H9 (cell line): Measurements from ENCODE around the gene MLC1. TPM values are rescaled to one million over a fixed set of nuclear protein-coding genes. Genes with fewer than 3 reads are reported as not detected.

Source experiments
- DNase-seq: peaks from one replicate; pipeline ENCODE4 v3.0.0-alpha.2; 2017
- H2AFZ ChIP-seq: one replicate; pipeline ENCODE4 v1.6.1; 2013; ENCODE audit warnings: mild to moderate bottlenecking, low read length, control low read depth, moderate library complexity
- H2AK5ac ChIP-seq: 2 replicates; pipeline ENCODE4 v1.6.1; 2013; ENCODE audit warnings: low read length, control low read depth, mixed read lengths; ENCODE audit not compliant: insufficient read length
- H2BK120ac ChIP-seq: one replicate; pipeline ENCODE4 v1.6.1; 2013; ENCODE audit warnings: low read depth, mild to moderate bottlenecking, low read length, control low read depth, inconsistent platforms; ENCODE audit not compliant: poor library complexity, severe bottlenecking
- H2BK12ac ChIP-seq: 2 replicates; pipeline ENCODE4 v1.6.1; 2013; ENCODE audit warnings: low read length, control low read depth, mixed read lengths, low read depth; ENCODE audit not compliant: insufficient read length
- H2BK15ac ChIP-seq: 2 replicates; pipeline ENCODE4 v1.6.1; 2013; ENCODE audit warnings: low read depth, low read length, control low read depth
- H2BK20ac ChIP-seq: one replicate; pipeline ENCODE4 v1.6.1; 2013; ENCODE audit warnings: low read depth, mild to moderate bottlenecking, low read length, control low read depth, inconsistent platforms; ENCODE audit not compliant: poor library complexity, severe bottlenecking
- H2BK5ac ChIP-seq: 2 replicates; pipeline ENCODE4 v1.6.1; 2013; ENCODE audit warnings: low read length, control low read depth, mixed read lengths; ENCODE audit not compliant: insufficient read length
- H3K14ac ChIP-seq: 2 replicates; pipeline ENCODE4 v1.6.1; 2013; ENCODE audit warnings: low read length, control low read depth; ENCODE audit not compliant: insufficient read depth
- H3K18ac ChIP-seq: 2 replicates; pipeline ENCODE4 v1.6.1; 2013; ENCODE audit warnings: low read depth, mild to moderate bottlenecking, mixed read lengths, low read length, control low read depth; ENCODE audit not compliant: insufficient read length
- H3K23ac ChIP-seq: 2 replicates; pipeline ENCODE4 v1.6.1; 2013; ENCODE audit warnings: low read length, control low read depth, mixed read lengths, low read depth; ENCODE audit not compliant: insufficient read length
- H3K23me2 ChIP-seq: 2 replicates; pipeline ENCODE4 v1.6.1; 2013; ENCODE audit warnings: low read depth, mild to moderate bottlenecking, mixed read lengths, low read length, control low read depth; ENCODE audit not compliant: insufficient read length, poor library complexity, severe bottlenecking
- H3K27ac ChIP-seq: 2 replicates; pipeline ENCODE4 v1.5.1; 2013; ENCODE audit warnings: low read length, control low read depth, mixed read lengths, low read depth; ENCODE audit not compliant: insufficient read length
- H3K27me3 ChIP-seq: 2 replicates; pipeline ENCODE4 v1.6.1; 2013; ENCODE audit warnings: low read length, control low read depth, inconsistent platforms; ENCODE audit not compliant: insufficient read depth
- H3K4ac ChIP-seq: 2 replicates; pipeline ENCODE4 v1.6.1; 2013; ENCODE audit warnings: low read depth, mild to moderate bottlenecking, control low read depth, inconsistent platforms, low read length, moderate library complexity
- H3K4me1 ChIP-seq: 2 replicates; pipeline ENCODE4 v1.6.1; 2013; ENCODE audit warnings: low read length, control low read depth, inconsistent platforms; ENCODE audit not compliant: insufficient read depth
- H3K4me2 ChIP-seq: 2 replicates; pipeline ENCODE4 v1.6.1; 2013; ENCODE audit warnings: low read length, control low read depth, mixed read lengths; ENCODE audit not compliant: insufficient read length, insufficient read depth
- H3K56ac ChIP-seq: 2 replicates; pipeline ENCODE4 v1.6.1; 2013; ENCODE audit warnings: low read depth, mild to moderate bottlenecking, mixed read lengths, low read length, control low read depth; ENCODE audit not compliant: insufficient read length
- H3K79me1 ChIP-seq: 2 replicates; pipeline ENCODE4 v1.6.1; 2013; ENCODE audit warnings: low read depth, mild to moderate bottlenecking, moderate library complexity, low read length, control low read depth, inconsistent platforms; ENCODE audit not compliant: insufficient read depth, poor library complexity, severe bottlenecking
- H3K79me2 ChIP-seq: 2 replicates; pipeline ENCODE4 v1.6.1; 2013; ENCODE audit warnings: low read length, control low read depth, inconsistent platforms; ENCODE audit not compliant: insufficient read depth
- H3K9ac ChIP-seq: 2 replicates; pipeline ENCODE4 v1.6.1; 2013; ENCODE audit warnings: low read length, control low read depth, mixed read lengths; ENCODE audit not compliant: insufficient read length; ENCODE audit errors: extremely low read depth
- H3K9me3 ChIP-seq: one replicate; pipeline ENCODE4 v1.6.1; 2013; ENCODE audit warnings: low read depth, low read length, inconsistent platforms; ENCODE audit not compliant: control insufficient read depth
- H3T11ph ChIP-seq: one replicate; pipeline ENCODE4 v1.6.1; 2013; ENCODE audit warnings: mild to moderate bottlenecking, low read length, control low read depth, inconsistent platforms
- H4K20me1 ChIP-seq: one replicate; pipeline ENCODE4 v1.6.1; 2013; ENCODE audit not compliant: control insufficient read depth, insufficient read length, insufficient read depth
- H4K5ac ChIP-seq: 2 replicates; pipeline ENCODE4 v1.6.1; 2013; ENCODE audit warnings: low read depth, mild to moderate bottlenecking, mixed read lengths, low read length, control low read depth; ENCODE audit not compliant: insufficient read length
- H4K8ac ChIP-seq: replicated peaks from 2 replicates; pipeline ENCODE4 v1.6.1; 2013; ENCODE audit warnings: low read length, control low read depth, mixed read lengths, low read depth; ENCODE audit not compliant: insufficient read length
- H4K91ac ChIP-seq: 2 replicates; pipeline ENCODE4 v1.6.1; 2013; ENCODE audit warnings: low read depth, mild to moderate bottlenecking, moderate library complexity, mixed read lengths, low read length, control low read depth; ENCODE audit not compliant: insufficient read length
- H3K27ac Mint-ChIP-seq, 3 experiments: 2 replicates in 2 of 3; 3 replicates in 1 of 3; pipeline ENCODE4 v1.8.0; 2020 to 2021; ENCODE audit warnings: mixed read lengths in 3 of 3, mild to moderate bottlenecking in 1 of 3, moderate library complexity in 1 of 3
- H3K27me3 Mint-ChIP-seq: 2 replicates; pipeline ENCODE4 v1.8.0; 2021; ENCODE audit warnings: low read depth, mild to moderate bottlenecking, moderate library complexity, mixed read lengths
- H3K36me3 Mint-ChIP-seq, 3 experiments: 2 replicates in 2 of 3; 3 replicates in 1 of 3; pipeline ENCODE4 v1.8.0; 2020 to 2021; ENCODE audit warnings: low read depth in 3 of 3, mixed read lengths in 3 of 3; ENCODE audit not compliant: insufficient read depth in 1 of 3
- H3K4me1 Mint-ChIP-seq, 2 experiments: 2 replicates each; pipeline ENCODE4 v1.8.0; 2020; ENCODE audit warnings: mixed read lengths in 2 of 2
- H3K4me3 Mint-ChIP-seq, 2 experiments: 2 replicates in 1 of 2; 3 replicates in 1 of 2; pipeline ENCODE4 v1.8.0; 2020 to 2021; ENCODE audit warnings: mild to moderate bottlenecking in 2 of 2, mixed read lengths in 2 of 2, moderate library complexity in 1 of 2
- H3K9me3 Mint-ChIP-seq, 2 experiments: 2 replicates in 1 of 2; 3 replicates in 1 of 2; pipeline ENCODE4 v1.8.0; 2020; ENCODE audit warnings: mild to moderate bottlenecking in 2 of 2, mixed read lengths in 2 of 2, moderate library complexity in 1 of 2
- CTCF ChIP-seq: fragments of 200-600 bp; sonication (generic); conservative IDR thresholded peaks from 3 replicates; pipeline ENCODE4 v1.8.0; 2021; ENCODE audit warnings: antibody characterized with exemption, mild to moderate bottlenecking
- WGBS: extraction: QIAGEN DNeasy Blood & Tissue Kit; methylation state at CpG from one replicate; pipeline ENCODE4 v1.1.7; 2013; ENCODE audit warnings: missing lambda C conversion rate, low lambda C conversion rate, mixed read lengths; ENCODE audit not compliant: insufficient read length; ENCODE audit errors: extremely low coverage; 5-methylcytosine and 5-hydroxymethylcytosine counted together
- total RNA-seq: library from RNA; stranded (reverse); gene quantifications from 2 replicates; pipeline ENCODE4 v1.2.1, GENCODE V29; 2021

MLC1 gene
- total RNA-seq, 1 experiment from 2014 or later, result not detected

GRCh38 chr22:50058906-50059880 lies 26.0 kb downstream of the MLC1 start:
- Histone ChIP-seq H3K79me2 (no peaks in the 10 kb centered on the region), H2AK5ac (no peak overlapping the region), H3K4me2 (peak overlapping the region; percentile 83), H3K4me1 (no peaks in the 10 kb centered on the region; the same call in 1 of the 2 replicates), H4K91ac (no peak overlapping the region), H3K9me3 (no peaks in the 10 kb centered on the region), H3K14ac (no peak overlapping the region), H4K20me1 (no peaks in the 10 kb centered on the region), H3K23ac (no peak overlapping the region), H3K27me3 (no peaks in the 10 kb centered on the region; the same call in 1 of the 2 replicates), H3T11ph (no peak overlapping the region), H3K23me2 (peaks cover 10% of the 10 kb centered on the region), H3K9ac (no peak overlapping the region), H2AFZ (no peak overlapping the region), H3K4ac (no peak overlapping the region), H2BK5ac (no peak overlapping the region), H4K5ac (no peak overlapping the region), H3K18ac (no peak overlapping the region), H2BK120ac (no peak overlapping the region), H3K27ac (no peak overlapping the region), H3K56ac (no peak overlapping the region), H2BK20ac (no peak overlapping the region), H4K8ac (no peak overlapping the region), H3K79me1 (no peaks in the 10 kb centered on the region), H2BK15ac (no peak overlapping the region), H2BK12ac (no peak overlapping the region)
- Mint-ChIP-seq H3K4me3 (peak overlapping the region; percentile 60 to 83), H3K9me3 (no peaks in the 10 kb centered on the region), H3K27me3 (peaks cover 41% of the 10 kb centered on the region), H3K27ac (no peak overlapping the region), H3K36me3 (no peaks in the 10 kb centered on the region), H3K4me1 (peaks cover 9 to 12% of the 10 kb centered on the region in 2 experiments)
- TF ChIP-seq CTCF, result peak; percentile 55
- peak; percentile 74 for DNase-seq
- no CpG with 5 or more reads among the region's 31 CpGs for WGBS
